Adrenal gland (tissue), 12 donors: ENCODE results near the gene CTPS2. TPM values are rescaled to one million over a fixed set of nuclear protein-coding genes. Genes with fewer than 3 reads are reported as not detected.

Experiments
- DNase-seq, 7 donors: peaks; one replicate each; pipeline ENCODE4 v3.0.0-alpha.2; 2019 to 2020
- H3K27ac ChIP-seq, 5 donors: fragments of 200-600 bp; sonication (generic) in 4 of 5; 1 replicate in 3 of 5; 2 replicates in 2 of 5; pipeline versions ENCODE4 v1.5.1 to v1.8.0; 2016 to 2020; ENCODE audit warnings: mild to moderate bottlenecking in 1 of 5
- H3K27me3 ChIP-seq: fragments of 200-600 bp; 2 replicates; pipeline ENCODE4 v1.8.0; 2021
- H3K36me3 ChIP-seq, 2 donors: fragments of 200-600 bp; replicated peaks in 1 of 2; 1 replicate in 1 of 2; 2 replicates in 1 of 2; pipeline versions ENCODE4 v1.5.1 to v1.8.0; 2018 to 2022
- H3K4me1 ChIP-seq, 2 donors: fragments of 200-600 bp; replicated peaks in 1 of 2; 1 replicate in 1 of 2; 2 replicates in 1 of 2; pipeline versions ENCODE4 v1.5.1 to v1.8.0; 2018 to 2021
- H3K4me3 ChIP-seq, 4 donors: fragments of 200-600 bp; sonication (generic) in 3 of 4; one replicate each; pipeline ENCODE4 v1.5.1; 2016 to 2018
- H3K9me3 ChIP-seq, 3 donors: fragments of 200-600 bp; sonication (generic) in 1 of 3; replicated peaks in 1 of 3; 1 replicate in 2 of 3; 2 replicates in 1 of 3; pipeline versions ENCODE4 v1.5.1 to v1.8.0; 2016 to 2021
- POLR2A ChIP-seq, 2 donors: fragments of 450-650 bp; IDR thresholded peaks; one replicate each; pipeline ENCODE4 v1.6.1; 2017; ENCODE audit warnings: antibody characterized with exemption in 2 of 2, mild to moderate bottlenecking in 2 of 2, moderate library complexity in 1 of 2
- WGBS, 4 donors: extraction: QIAGEN DNeasy Blood & Tissue Kit in 2 of 4; methylation state at CpG; one replicate each; pipeline versions ENCODE4 v1.1.5 to v1.1.7; 2013 to 2017; 5-methylcytosine and 5-hydroxymethylcytosine counted together
- intact Hi-C, 2 donors: fragments of 100-400 bp; cut with DNase I; formaldehyde crosslinking; loops; one replicate each; pipeline versions ENCODE4 v1.14.1 to v1.15.0; 2022 to 2023
- microRNA counts, 2 donors: library from miRNA; unstranded; fragments of <30 nt; microRNA quantifications; one replicate each; lab custom pipeline; 2016
- microRNA-seq, 3 donors: library from miRNA; unstranded; fragments of <30 nt; microRNA quantifications; one replicate each; pipeline ENCODE4, GENCODE V29; 2017 to 2020
- polyA plus RNA-seq, 3 donors: library from polyadenylated mRNA; stranded (reverse); fragments of 200-250 nt in 2 of 3; fragments of 350-450 nt in 1 of 3; fragmentation: Illumina TruSeq in 1 of 3; extraction: RNeasy Lipid Tissue Mini Kit (QIAGEN cat#74804) in 1 of 3; gene quantifications; one replicate each; pipeline ENCODE4 v1.2.3, GENCODE V29; 2013 to 2014
- small RNA-seq, 2 donors: library from RNA; depleted of rRNA; stranded (forward); fragments of <200 nt; gene quantifications; one replicate each; pipeline ENCODE3, GENCODE V24; 2016
- total RNA-seq, 9 donors: library from RNA; depleted of rRNA in 4 of 9; stranded (reverse); fragments of >200 nt in 4 of 9; fragments of 120-200 nt in 1 of 9; fragmentation: NEBNext Ultra II Directional in 1 of 9; extraction: Animal tissue kit (Norgen Biotek cat#: 25700) in 1 of 9; gene quantifications; one replicate each; pipeline versions ENCODE4 v1.1.0 to v1.2.4, GENCODE V29; 2013 to 2023
- TF ChIP-seq, protein P1 (sequence below), 6 experiments: fragments of 450-650 bp in 4 of 6; fragments of 200-600 bp in 2 of 6; sonication (generic) in 1 of 6; IDR thresholded peaks; 1 replicate in 5 of 6; 2 replicates in 1 of 6; pipeline versions ENCODE4 v1.5.1 to v1.8.0; 2016 to 2021; ENCODE audit warnings: antibody characterized with exemption in 6 of 6, mild to moderate bottlenecking in 2 of 6, moderate library complexity in 1 of 6
- donor health status: healthy with polysubstance abuse.
- donor health status: Bipolar disorder and iron deficiency.
- donor health status: DM: yes; HTN: yes; CAD: no.
- donor health status: DM: no; HTN: no; CAD: no.
- donor health status: DM: no; HTN: no; CAD: no.
- donor health status: DM: yes; HTN: yes; CAD: no.

CTPS2 gene
- total and polyA plus RNA-seq, 12 donors, result 8.1 to 35.8 (median 18.6) TPM

- H3K9me3 ChIP-seq, result no peaks in the 10 kb centered on the region
- 83 to 87% (median 85%) methylated on average over 4 to 6 of the region's 6 CpGs for WGBS, 4 donors
- no peak overlapping the region for H3K4me3 ChIP-seq
- no peak overlapping the region for H3K27ac ChIP-seq
- no peaks in the 10 kb centered on the region for H3K36me3 ChIP-seq
- no peaks in the 10 kb centered on the region for H3K27me3 ChIP-seq
- intact Hi-C loops, result no loop called here
- no peak for DNase-seq
- no peaks in the 10 kb centered on the region for H3K4me1 ChIP-seq
- TF ChIP-seq, protein P1, sequence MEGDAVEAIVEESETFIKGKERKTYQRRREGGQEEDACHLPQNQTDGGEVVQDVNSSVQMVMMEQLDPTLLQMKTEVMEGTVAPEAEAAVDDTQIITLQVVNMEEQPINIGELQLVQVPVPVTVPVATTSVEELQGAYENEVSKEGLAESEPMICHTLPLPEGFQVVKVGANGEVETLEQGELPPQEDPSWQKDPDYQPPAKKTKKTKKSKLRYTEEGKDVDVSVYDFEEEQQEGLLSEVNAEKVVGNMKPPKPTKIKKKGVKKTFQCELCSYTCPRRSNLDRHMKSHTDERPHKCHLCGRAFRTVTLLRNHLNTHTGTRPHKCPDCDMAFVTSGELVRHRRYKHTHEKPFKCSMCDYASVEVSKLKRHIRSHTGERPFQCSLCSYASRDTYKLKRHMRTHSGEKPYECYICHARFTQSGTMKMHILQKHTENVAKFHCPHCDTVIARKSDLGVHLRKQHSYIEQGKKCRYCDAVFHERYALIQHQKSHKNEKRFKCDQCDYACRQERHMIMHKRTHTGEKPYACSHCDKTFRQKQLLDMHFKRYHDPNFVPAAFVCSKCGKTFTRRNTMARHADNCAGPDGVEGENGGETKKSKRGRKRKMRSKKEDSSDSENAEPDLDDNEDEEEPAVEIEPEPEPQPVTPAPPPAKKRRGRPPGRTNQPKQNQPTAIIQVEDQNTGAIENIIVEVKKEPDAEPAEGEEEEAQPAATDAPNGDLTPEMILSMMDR (IDR thresholded peaks at IDR 0.05), result no peak
- TF ChIP-seq POLR2A (IDR thresholded peaks at IDR 0.05), result no peak
Measured at GRCh38 chrX:16558489-16558888, 154.0 kb downstream of the CTPS2 start.

- no peak for DNase-seq
- Histone ChIP-seq H3K27me3 (no peaks in the 10 kb centered on the region), H3K4me1 (no peaks in the 10 kb centered on the region), H3K36me3 (no peaks in the 10 kb centered on the region), H3K4me3 (no peak overlapping the region), H3K9me3 (no peaks in the 10 kb centered on the region), H3K27ac (no peak overlapping the region)
- TF ChIP-seq, protein P1 (IDR thresholded peaks at IDR 0.05), result no peak
- TF ChIP-seq POLR2A (IDR thresholded peaks at IDR 0.05), result no peak
- 75 to 85% (median 83%) methylated on average over 3 of the region's 3 CpGs for WGBS, 4 donors
- intact Hi-C loops, result no loop called here
Measured at GRCh38 chrX:16552546-16552945, 159.9 kb downstream of the CTPS2 start.

- 80 to 83% (median 81%) methylated on average over 1 of the region's 1 CpG for WGBS, 4 donors
- H3K9me3 ChIP-seq, result no peaks in the 10 kb centered on the region
- H3K27ac ChIP-seq, result no peak overlapping the region
- TF ChIP-seq POLR2A (IDR thresholded peaks at IDR 0.05), result no peak
- TF ChIP-seq, protein P1 (IDR thresholded peaks at IDR 0.05), result no peak
- no peak for DNase-seq
- H3K36me3 ChIP-seq, result no peaks in the 10 kb centered on the region
- intact Hi-C loops, result no loop called here
- H3K4me3 ChIP-seq, result no peak overlapping the region
- H3K27me3 ChIP-seq, result no peaks in the 10 kb centered on the region
- no peaks in the 10 kb centered on the region for H3K4me1 ChIP-seq
Measured at GRCh38 chrX:16547644-16548043, 164.8 kb downstream of the CTPS2 start.

DNA sequence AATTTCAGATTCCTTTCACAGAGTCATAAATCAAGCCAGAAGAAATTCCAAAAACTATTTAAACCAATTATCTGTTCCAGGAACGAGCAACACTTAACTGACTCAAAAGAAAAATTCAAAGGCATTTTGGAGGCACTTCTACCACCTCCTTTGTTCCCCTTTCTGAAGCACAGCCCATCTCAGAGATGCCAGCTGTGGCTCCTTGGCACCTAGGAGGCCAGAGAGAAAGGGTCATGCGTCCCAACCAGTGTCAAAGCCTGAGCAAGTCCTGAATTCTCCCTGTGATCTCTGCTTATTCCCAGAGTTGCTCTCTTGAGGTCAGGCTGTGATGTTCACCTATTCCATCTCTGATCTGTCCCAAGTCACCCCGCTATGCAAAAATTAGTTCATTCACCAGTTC, 167.5 kb downstream of the CTPS2 start:
- Histone ChIP-seq H3K27ac (no peak overlapping the region), H3K4me3 (no peak overlapping the region), H3K27me3 (no peaks in the 10 kb centered on the region), H3K4me1 (no peaks in the 10 kb centered on the region), H3K36me3 (no peaks in the 10 kb centered on the region), H3K9me3 (no peaks in the 10 kb centered on the region)
- 73 to 83% (median 76%) methylated on average over 2 to 3 of the region's 3 CpGs for WGBS, 4 donors
- TF ChIP-seq POLR2A (IDR thresholded peaks at IDR 0.05), result no peak
- TF ChIP-seq, protein P1 (IDR thresholded peaks at IDR 0.05), result no peak
- intact Hi-C loops, result no loop called here
- DNase-seq, result no peak

MicroRNAs encoded within 50 kb of the gene (microRNA counts, 767-probe panel; counts per million panel counts)
- microRNA hsa-miR-548am-3p (lab: Ali Mortazavi, UCI), result 0 to 3,927 counts per million in 2 donors

Small RNA genes lying within 50 kb of the gene (microRNA-seq; reads per million reads assigned to microRNA genes)
- gene MIR548AM, result 0 reads per million in 3 donors

Small RNA genes lying within 50 kb of the gene (small RNA-seq; reads per million reads assigned to genes)
- gene MIR548AM, result 0 reads per million in 2 donors

Other genes starting within 250 kb of the CTPS2 start
- gene S100G, start 62.5 kb downstream of the CTPS2 start, total RNA-seq, result under 1 TPM in 1 of 9 donors, not detected in 8; 0.33 TPM
- gene S100G, start 62.5 kb downstream of the CTPS2 start, polyA plus RNA-seq, result under 1 TPM in 1 of 3 donors, not detected in 2; 0.48 TPM
- 100 to 1,000 TPM in 1 of 9 donors, 10 to 100 TPM in 8; 30.5 to 106 (median 44.0) TPM for gene SYAP1, start 6.9 kb upstream of the CTPS2 start, total RNA-seq
- 10 to 100 TPM; 15.8 to 87.7 (median 20.0) TPM for gene SYAP1, start 6.9 kb upstream of the CTPS2 start, polyA plus RNA-seq
- gene TXLNG, start 73.8 kb upstream of the CTPS2 start, total RNA-seq, result 10 to 100 TPM; 15.4 to 33.2 (median 22.1) TPM
- gene TXLNG, start 73.8 kb upstream of the CTPS2 start, polyA plus RNA-seq, result 10 to 100 TPM; 18.2 to 29.5 (median 27.0) TPM
- 1,000 to 10,000 TPM in 1 of 9 donors, 100 to 1,000 TPM in 8; 175 to 1,133 (median 288) TPM for gene RBBP7, start 157.7 kb upstream of the CTPS2 start, total RNA-seq
- gene RBBP7, start 157.7 kb upstream of the CTPS2 start, polyA plus RNA-seq, result 1,000 to 10,000 TPM in 1 of 3 donors, 100 to 1,000 TPM in 2; 249 to 1,639 (median 532) TPM
- 10 to 100 TPM; 34.4 to 84.8 (median 42.6) TPM for gene REPS2, start 234.0 kb upstream of the CTPS2 start, total RNA-seq
- gene REPS2, start 234.0 kb upstream of the CTPS2 start, polyA plus RNA-seq, result 10 to 100 TPM; 13.9 to 87.0 (median 15.7) TPM